Prostate gland (tissue), 2 donors: ENCODE results near the gene LPAR1.

Experiments used
- CTCF ChIP-seq, 4 experiments: fragments of 200-600 bp in 2 of 4; fragments of 450-650 bp in 2 of 4; sonication (generic) in 2 of 4; IDR thresholded peaks; 1 replicate in 3 of 4; 2 replicates in 1 of 4; pipeline ENCODE4 v1.5.1; 2016 to 2019; ENCODE audit warnings: antibody characterized with exemption in 4 of 4, mild to moderate bottlenecking in 2 of 4, moderate library complexity in 2 of 4
- POLR2A ChIP-seq: fragments of 450-650 bp; IDR thresholded peaks from one replicate; pipeline ENCODE4 v1.6.1; 2016; ENCODE audit warnings: antibody characterized with exemption, mild to moderate bottlenecking
- POLR2AphosphoS5 ChIP-seq: sonication (generic); formaldehyde crosslinking; IDR thresholded peaks from one replicate; pipeline ENCODE4 v1.6.1; 2017; ENCODE audit warnings: antibody characterized with exemption

- TF ChIP-seq CTCF (IDR thresholded peaks at IDR 0.05) (no peak), POLR2AphosphoS5 (no peak), POLR2A (no peak)
Measured at GRCh38 chr9:110986529-110986928, 51.7 kb downstream of the LPAR1 start.
